GM21526 (cell line): ENCODE measurements around the gene SPX.

ENCODE experiments used
- ATAC-seq: cut with Tn5 transposase; IDR thresholded peaks from one replicate; pipeline ENCODE4 v1.9.1; 2021; ENCODE audit warnings: moderate library complexity; ENCODE audit not compliant: unreplicated experiment, low FRiP score

Gene SPX

DNA sequence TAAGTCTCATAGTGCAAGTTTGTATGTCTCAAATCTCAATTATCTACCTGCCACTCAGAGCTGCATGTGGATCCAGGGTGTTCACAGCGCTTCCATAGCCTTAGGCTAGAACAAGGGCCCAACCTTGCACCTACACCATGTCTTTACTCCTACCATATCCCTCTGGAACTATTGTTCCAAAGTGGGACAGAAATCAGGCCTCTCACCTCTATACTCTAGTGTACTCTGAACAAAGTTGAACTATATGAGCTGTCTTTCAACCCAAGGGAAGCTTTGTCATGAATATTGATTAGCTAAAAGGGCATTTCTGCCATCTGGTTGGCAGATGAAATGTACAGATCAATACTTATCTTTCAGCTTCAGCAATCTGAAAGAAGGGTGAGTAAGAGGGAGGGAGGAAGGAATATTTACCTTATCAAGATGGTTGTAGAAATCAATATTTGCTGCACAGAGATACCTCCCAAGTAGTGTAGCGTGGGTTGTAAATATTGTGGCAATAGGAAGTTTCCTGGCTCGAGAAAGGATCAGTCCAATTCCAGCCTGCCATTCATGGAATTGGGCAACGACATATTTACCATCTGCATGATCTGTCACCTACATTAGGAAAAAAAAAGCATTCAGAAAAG is 47.8 kb downstream of the SPX start:
- no peak for ATAC-seq

DNA sequence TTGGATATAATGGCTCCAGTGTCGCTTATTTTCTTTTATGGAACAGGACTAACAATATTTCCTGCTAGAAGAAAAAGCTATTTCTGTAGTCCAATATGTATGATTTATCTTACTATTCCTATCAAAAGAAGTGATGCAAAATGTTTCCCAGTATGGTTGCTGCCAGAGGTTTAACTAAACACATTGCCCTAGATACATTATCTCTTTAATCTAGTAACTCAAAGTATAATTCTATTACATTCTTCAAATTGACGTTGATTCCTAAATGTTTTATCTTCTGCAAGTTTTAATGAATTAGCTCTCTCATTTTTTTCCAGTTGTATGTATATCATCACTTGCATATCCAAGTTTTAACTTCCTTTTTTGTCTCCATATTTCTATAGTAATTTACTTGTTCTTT is 50.3 kb downstream of the SPX start:
- ATAC-seq: no peak

DNA sequence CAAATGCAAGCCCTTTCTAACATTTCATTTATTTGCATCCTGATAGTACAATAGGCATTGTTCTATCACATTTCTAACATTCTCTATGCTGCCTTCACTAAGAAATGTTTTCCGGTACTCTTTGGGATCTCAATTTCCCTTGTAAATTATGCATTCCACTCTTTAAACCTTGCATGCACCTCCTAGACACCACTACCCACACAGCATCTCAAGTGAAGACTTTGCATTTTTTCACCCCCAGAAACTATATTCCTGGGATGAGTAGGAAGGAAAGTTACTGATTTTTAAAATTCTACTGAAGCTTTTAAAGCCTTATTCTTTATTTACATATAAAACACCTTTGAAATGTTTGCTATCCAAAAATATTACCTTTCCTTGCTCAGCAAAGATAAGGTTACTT is 51.4 kb downstream of the SPX start:
- ATAC-seq: no peak

DNA sequence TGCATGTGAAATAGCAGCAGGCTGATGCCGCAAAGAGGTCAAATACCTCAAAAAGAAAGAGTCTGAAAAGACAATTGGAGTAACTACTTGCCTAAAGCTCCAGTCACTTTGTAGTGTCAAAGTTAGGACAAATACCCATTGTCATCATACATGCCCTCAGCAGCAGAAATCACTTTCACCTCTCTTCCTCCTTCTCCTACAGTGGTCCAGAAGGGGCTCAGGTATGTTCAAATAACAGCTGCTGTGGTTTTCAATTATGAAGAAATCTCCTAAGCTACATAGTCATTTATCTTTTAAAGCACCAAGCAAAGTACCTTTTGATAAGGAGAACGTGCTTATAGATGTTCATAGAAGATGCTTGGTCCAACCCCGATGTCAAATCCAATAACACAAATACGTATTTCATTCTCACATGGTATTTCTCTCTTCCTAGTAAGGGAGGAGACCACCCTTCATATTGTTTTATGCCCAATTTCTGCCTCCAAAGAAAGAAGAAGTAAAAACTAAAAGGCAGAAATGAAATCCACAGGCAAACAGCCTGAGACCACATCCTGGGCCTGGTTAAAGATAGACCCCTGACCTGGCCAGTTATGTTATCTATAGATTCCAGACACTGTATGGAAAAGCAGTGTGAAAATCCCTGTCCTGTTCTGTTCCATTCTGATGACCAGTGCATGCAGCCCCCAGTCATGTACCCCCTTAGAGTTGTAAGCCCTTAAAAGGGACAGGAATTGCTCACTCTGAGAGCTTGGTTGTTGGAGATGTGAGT is 54.8 kb downstream of the SPX start:
- ATAC-seq: no peak
